HCT116 (cell line): ENCODE measurements around the gene WDR70. TPM values are rescaled to one million over a fixed set of nuclear protein-coding genes. Genes with fewer than 3 reads are reported as not detected.
"Not testable (repeated sequence)": the region's sequence is repeated elsewhere in the genome, so short reads cannot be mapped to it uniquely, and the experiment has no call there.

ENCODE experiments used
- ATAC-seq: fragments of 200-7000 bp; cut with Tn5 transposase; 2 replicates; pipeline ENCODE4 v1.9.1; 2020; ENCODE audit warnings: mild to moderate bottlenecking, moderate library complexity
- Bru-seq: library from RNA; stranded (reverse); fragments of 400-500 nt; gene quantifications from one replicate; lab custom pipeline; 2021; lab: Mats Ljungman, UMichigan
- BruChase-seq, 2 experiments: library from RNA; stranded (reverse); fragments of 400-500 nt; gene quantifications; one replicate each; lab custom pipeline; 2021; lab: Mats Ljungman, UMichigan
- BruUV-seq: library from RNA; stranded (reverse); fragments of 400-500 nt; replicated peaks from 2 replicates; lab custom pipeline; 2021; lab: Mats Ljungman, UMichigan
- CTCF ChIA-PET: fragments of 300-600 bp; sonication (Branson Sonifier 250); formaldehyde crosslinking; loops from one replicate; lab custom pipeline; 2021; ENCODE audit warnings: antibody characterized with exemption; lab: Charles Lee
- POLR2A ChIA-PET: fragments of 300-600, 350-600 bp; sonication (Branson Sonifier 250); formaldehyde crosslinking; loops from one replicate; lab custom pipeline; 2021; ENCODE audit warnings: antibody characterized with exemption; lab: Charles Lee
- RAD21 ChIA-PET, 2 experiments: fragments of 300-600 bp; sonication (Branson Sonifier 250); formaldehyde crosslinking; loops; one replicate each; lab custom pipeline; 2023; ENCODE audit warnings: low total read pairs in 2 of 2; ENCODE audit not compliant: uncharacterized antibody in 2 of 2, unreplicated experiment in 2 of 2, low non-redundant PET in 1 of 2; lab: Charles Lee
- DNase-seq: peaks from one replicate; pipeline ENCODE4 v3.0.0-alpha.2; 2010; ENCODE audit warnings: low read depth, low spot score
- H2AFZ ChIP-seq: fragments of 200-600 bp; shearing (Covaris generic), sonication (generic); 2 replicates; pipeline ENCODE4 v1.6.1; 2017; ENCODE audit warnings: low read depth, mixed run types, mixed read lengths, antibody characterized with exemption, low read length; ENCODE audit not compliant: poor library complexity, severe bottlenecking
- H3K27ac ChIP-seq: 2 replicates; pipeline ENCODE4 v1.5.1; 2012; ENCODE audit warnings: low read depth, low read length
- H3K27me3 ChIP-seq: fragments of 200-600 bp; sonication (generic); 2 replicates; pipeline ENCODE4 v1.6.1; 2016; ENCODE audit warnings: mixed run types, low read length, mixed read lengths; ENCODE audit not compliant: insufficient read depth
- H3K36me3 ChIP-seq, 2 experiments: fragments of 200-500 bp in 1 of 2; fragments of 200-600 bp in 1 of 2; sonication (Bioruptor generic) in 1 of 2; sonication (generic) in 1 of 2; 2 replicates each; pipeline versions ENCODE4 v1.5.1 to v1.6.1; 2014 to 2016; ENCODE audit warnings: low read length in 2 of 2, inconsistent platforms in 1 of 2, mixed read lengths in 1 of 2, mixed run types in 1 of 2; ENCODE audit not compliant: insufficient read depth in 2 of 2, control insufficient read depth in 1 of 2
- H3K4me1 ChIP-seq, 2 experiments: fragments of 200-600 bp in 1 of 2; sonication (generic) in 1 of 2; 2 replicates each; pipeline versions ENCODE4 v1.5.1 to v1.6.1; 2012 to 2017; ENCODE audit warnings: low read length in 2 of 2, inconsistent platforms in 1 of 2, mild to moderate bottlenecking in 1 of 2, mixed read lengths in 1 of 2, mixed run types in 1 of 2, moderate library complexity in 1 of 2; ENCODE audit not compliant: insufficient read depth in 2 of 2, control insufficient read depth in 1 of 2
- H3K4me2 ChIP-seq: fragments of 200-600 bp; sonication (generic); 2 replicates; pipeline ENCODE4 v1.6.1; 2017; ENCODE audit warnings: mixed run types, low read length, mixed read lengths
- H3K4me3 ChIP-seq, 2 experiments: fragments of 200-600 bp in 1 of 2; sonication (generic) in 1 of 2; replicated peaks in 1 of 2; 2 replicates each; pipeline ENCODE4 v1.5.1; 2011 to 2016; ENCODE audit warnings: low read length in 2 of 2, control low read depth in 1 of 2, low read depth in 1 of 2, mild to moderate bottlenecking in 1 of 2, mixed read lengths in 1 of 2, mixed run types in 1 of 2
- H3K79me2 ChIP-seq: fragments of 200-600 bp; sonication (generic); 2 replicates; pipeline ENCODE4 v1.6.1; 2017; ENCODE audit warnings: mild to moderate bottlenecking, mixed run types, low read length, moderate library complexity, mixed read lengths; ENCODE audit not compliant: insufficient read depth
- H3K9ac ChIP-seq: fragments of 200-600 bp; sonication (generic); 2 replicates; pipeline ENCODE4 v1.6.1; 2016; ENCODE audit warnings: low read length, mixed read lengths
- H3K9me2 ChIP-seq: fragments of 200-600 bp; sonication (generic), shearing (Covaris generic); 2 replicates; pipeline ENCODE4 v1.6.1; 2017; ENCODE audit warnings: mixed run types, mild to moderate bottlenecking, moderate library complexity; ENCODE audit not compliant: insufficient read depth
- H3K9me3 ChIP-seq, 2 experiments: fragments of 200-500 bp in 1 of 2; fragments of 200-600 bp in 1 of 2; sonication (Bioruptor generic) in 1 of 2; sonication (generic) in 1 of 2; 2 replicates each; pipeline ENCODE4 v1.6.1; 2014 to 2017; ENCODE audit warnings: low read length in 2 of 2, mixed read lengths in 2 of 2, inconsistent platforms in 1 of 2, low read depth in 1 of 2, mild to moderate bottlenecking in 1 of 2, mixed run types in 1 of 2, moderate library complexity in 1 of 2; ENCODE audit not compliant: control insufficient read depth in 1 of 2, insufficient read depth in 1 of 2
- H4K20me1 ChIP-seq: fragments of 200-600 bp; sonication (generic), shearing (Covaris generic); 2 replicates; pipeline ENCODE4 v1.6.1; 2017; ENCODE audit warnings: mixed run types, mild to moderate bottlenecking, moderate library complexity; ENCODE audit not compliant: insufficient read depth
- CBX3 ChIP-seq: IDR thresholded peaks from 2 replicates; pipeline ENCODE4 v1.6.1; 2012; ENCODE audit warnings: low read depth
- CTCF ChIP-seq, 3 experiments: fragments of 200-600 bp in 1 of 3; sonication (generic) in 1 of 3; IDR thresholded peaks in 2 of 3; conservative IDR thresholded peaks in 1 of 3; 2 replicates each; pipeline ENCODE4 v1.5.1; 2012 to 2017; ENCODE audit warnings: low read depth in 2 of 3, low read length in 2 of 3, antibody characterized with exemption in 1 of 3, borderline replicate concordance in 1 of 3, control low read depth in 1 of 3, mild to moderate bottlenecking in 1 of 3, mixed read lengths in 1 of 3, mixed run types in 1 of 3, moderate library complexity in 1 of 3; ENCODE audit not compliant: insufficient read depth in 1 of 3
- EGR1 ChIP-seq: IDR thresholded peaks from 2 replicates; pipeline ENCODE4 v1.6.1; 2012; ENCODE audit warnings: low read depth
- ELF1 ChIP-seq: IDR thresholded peaks from 2 replicates; pipeline ENCODE4 v1.6.1; 2012; ENCODE audit warnings: low read depth, borderline replicate concordance
- MAX ChIP-seq: IDR thresholded peaks from 2 replicates; pipeline ENCODE4 v1.6.1; 2012
- POLR2AphosphoS5 ChIP-seq: IDR thresholded peaks from 2 replicates; pipeline ENCODE4 v1.6.1; 2011; ENCODE audit warnings: mild to moderate bottlenecking, low read depth, low read length, moderate library complexity
- SIN3A ChIP-seq: IDR thresholded peaks from 2 replicates; pipeline ENCODE4 v1.6.1; 2012; ENCODE audit warnings: low read depth
- SP1 ChIP-seq: IDR thresholded peaks from 2 replicates; pipeline ENCODE4 v1.6.1; 2012; ENCODE audit warnings: low read depth
- SRF ChIP-seq: IDR thresholded peaks from 2 replicates; pipeline ENCODE4 v1.6.1; 2012; ENCODE audit warnings: low read depth
- TCF7L2 ChIP-seq: IDR thresholded peaks from 2 replicates; pipeline ENCODE4 v1.7.0; 2011; ENCODE audit warnings: borderline replicate concordance, inconsistent platforms; ENCODE audit not compliant: insufficient read depth, insufficient read length; ENCODE audit errors: extremely low read depth
- YY1 ChIP-seq: IDR thresholded peaks from 2 replicates; pipeline ENCODE4 v1.6.1; 2011; ENCODE audit warnings: low read length, low read depth, moderate library complexity, mild to moderate bottlenecking; ENCODE audit not compliant: insufficient replicate concordance; ENCODE audit errors: extremely low read depth
- intact Hi-C: fragments of 100-400 bp; cut with micrococcal nuclease; formaldehyde crosslinking; loops from 2 replicates; pipeline ENCODE4 v1.10.0; 2022
- long read RNA-seq: library from polyadenylated mRNA; unstranded; transcript quantifications from one replicate; pipeline ENCODE4 v2.0.0, GENCODE V29; 2021; ENCODE audit not compliant: unreplicated experiment
- polyA plus RNA-seq: library from polyadenylated mRNA; unstranded; fragments of >200 nt; gene quantifications from 2 replicates; pipeline ENCODE4 v1.2.1, GENCODE V29; 2012; ENCODE audit warnings: missing spikeins
- total RNA-seq: library from RNA; stranded (reverse); gene quantifications from one replicate; pipeline ENCODE4 v1.2.1, GENCODE V29; 2021; ENCODE audit not compliant: unreplicated experiment

The WDR70 gene
- total RNA-seq (31.1 TPM), Bru-seq, nascent RNA (percentile 72 among the genes with signal in this experiment), BruChase-seq, experiment 1, labeled RNA remaining after a 6-hour chase (percentile 49 among the genes with signal in this experiment), BruChase-seq, experiment 2, labeled RNA remaining after a 2-hour chase (percentile 54 among the genes with signal in this experiment)
- polyA plus RNA-seq = 17.9 and 21.5 TPM in 2 replicates
- long read RNA-seq, transcript WDR70-201 (18 exons, 2,983 nt) = major isoform, 12 of 18 reads
- long read RNA-seq, partial matches to known transcripts = 0 of 18 reads
- long read RNA-seq, other reads (novel, unspliced or antisense) = 5 of 18 reads

GRCh38 chr5:37379100-37379628, at the start of gene WDR70:
Gene WDR70, plus strand, starts transcription at chr5:37379318. Its CDS starts 50 bp downstream, at chr5:37379368.
- DNase-seq (peak; percentile 83), ATAC-seq (peak; percentile 100)
- BruUV-seq, H3K27me3 ChIP-seq, H3K36me3 ChIP-seq, H3K9me3 ChIP-seq, H2AFZ ChIP-seq, H3K4me1 ChIP-seq, intact Hi-C loops, H3K79me2 ChIP-seq, H4K20me1 ChIP-seq, H3K9me2 ChIP-seq: not testable (repeated sequence)
- Histone ChIP-seq H3K4me3 (peak within 1 kb of the TSS; percentile 63 to 84), H3K9ac (peak within 1 kb of the TSS; percentile 71), H3K4me2 (peak within 1 kb of the TSS; percentile 79), H3K27ac (0 out of 2 replicates have a peak within 1 kb of the TSS, but pooled peaks have one; percentile 29)
- RAD21 ChIA-PET = interaction anchor here in 1 of 2 experiments (1.4 kb wide), 1 partner anchor 8 kb away, joined by 7 read pairs; the partner anchor contains the start of gene NUP155
- TF ChIP-seq POLR2AphosphoS5 (peak; percentile 89), SRF (0 out of 2 replicates have a peak, but pooled peaks have one; percentile 19), MAX (peak; percentile 51; the same call in 1 of the 2 replicates), ELF1 (peak; percentile 49), YY1 (peak; percentile 77), CBX3 (peak; percentile 93), SIN3A (peak; percentile 69), EGR1 (peak; percentile 13; the same call in 1 of the 2 replicates), TCF7L2 (peak; percentile 53), SP1 (peak; percentile 65; the same call in 1 of the 2 replicates), CTCF (IDR thresholded peaks at IDR 0.05 in 2 of 3, conservative IDR thresholded peaks at IDR 0.05 in 1 of 3; ENCODE audit: borderline replicate concordance in 1 of 3, insufficient read depth in 1 of 3, low read depth in 2 of 3, low read length in 2 of 3) (peak; percentile 53 to 63 (median 60); a peak in 5 of 6 replicates)
- POLR2A ChIA-PET = interaction anchor here (0.6 to 1.7 kb wide), 4 partner anchors 8 to 141 kb away, joined by 3 to 26 read pairs (median 4); partner anchors contain the start of gene NUP155
- CTCF ChIA-PET = interaction anchor here (0.7 to 1.7 kb wide), 4 partner anchors 8 to 317 kb away, joined by 3 to 10 read pairs (median 3); partner anchors contain the start of gene NUP155

- H3K4me2 ChIP-seq, H3K4me1 ChIP-seq, H3K27ac ChIP-seq, H4K20me1 ChIP-seq, ATAC-seq, H3K27me3 ChIP-seq, H3K9ac ChIP-seq, H3K9me2 ChIP-seq, RAD21 ChIA-PET, DNase-seq, CTCF ChIA-PET, H3K4me3 ChIP-seq, H2AFZ ChIP-seq, H3K9me3 ChIP-seq, intact Hi-C loops, POLR2A ChIA-PET, BruUV-seq: not testable (repeated sequence)
- Histone ChIP-seq H3K79me2 (peaks cover 39% of the 10 kb centered on the region), H3K36me3 (peaks cover 42 to 60% of the 10 kb centered on the region in 2 experiments)
These were observed 44.4 kb upstream of the WDR70 start for GRCh38 chr5:37334754-37335153.
